Erythroblast (primary cell): ENCODE results near the gene NSD2.
"Not testable (repeated sequence)": the region's sequence is repeated elsewhere in the genome, so short reads cannot be mapped to it uniquely, and the experiment has no call there.

Experiments used
- DNase-seq, 2 experiments: peaks; one replicate each; lab custom pipeline; 2025; lab: John Stamatoyannopoulos, UW
- GATA1 ChIP-seq: IDR thresholded peaks from 2 replicates; pipeline ENCODE4 v1.6.1; 2011; ENCODE audit warnings: low read depth, mild to moderate bottlenecking, control low read depth, low read length, moderate library complexity
- POLR2A ChIP-seq: IDR thresholded peaks from 2 replicates; pipeline ENCODE4 v1.6.1; 2011; ENCODE audit warnings: mild to moderate bottlenecking, low read length

Gene NSD2

DNA sequence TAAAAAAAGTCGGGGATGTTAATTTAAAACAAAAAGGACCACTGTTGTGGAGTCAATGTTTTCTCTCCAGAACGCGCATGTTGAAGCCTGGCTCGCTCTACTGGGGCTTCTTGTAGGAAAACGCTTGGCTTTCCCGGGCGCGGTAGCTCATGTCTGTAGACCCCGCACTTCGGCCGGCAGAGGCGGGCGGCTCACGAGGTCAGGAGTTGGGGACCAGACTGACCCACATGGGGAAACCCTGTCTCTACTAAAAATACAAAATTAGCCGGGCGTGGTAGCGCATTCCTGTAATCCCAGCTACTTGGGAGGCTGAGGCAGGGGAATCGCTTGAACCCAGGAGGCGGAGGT, 122.0 kb downstream of the NSD2 start:
- no peak for TF ChIP-seq GATA1
- TF ChIP-seq POLR2A = no peak

DNA sequence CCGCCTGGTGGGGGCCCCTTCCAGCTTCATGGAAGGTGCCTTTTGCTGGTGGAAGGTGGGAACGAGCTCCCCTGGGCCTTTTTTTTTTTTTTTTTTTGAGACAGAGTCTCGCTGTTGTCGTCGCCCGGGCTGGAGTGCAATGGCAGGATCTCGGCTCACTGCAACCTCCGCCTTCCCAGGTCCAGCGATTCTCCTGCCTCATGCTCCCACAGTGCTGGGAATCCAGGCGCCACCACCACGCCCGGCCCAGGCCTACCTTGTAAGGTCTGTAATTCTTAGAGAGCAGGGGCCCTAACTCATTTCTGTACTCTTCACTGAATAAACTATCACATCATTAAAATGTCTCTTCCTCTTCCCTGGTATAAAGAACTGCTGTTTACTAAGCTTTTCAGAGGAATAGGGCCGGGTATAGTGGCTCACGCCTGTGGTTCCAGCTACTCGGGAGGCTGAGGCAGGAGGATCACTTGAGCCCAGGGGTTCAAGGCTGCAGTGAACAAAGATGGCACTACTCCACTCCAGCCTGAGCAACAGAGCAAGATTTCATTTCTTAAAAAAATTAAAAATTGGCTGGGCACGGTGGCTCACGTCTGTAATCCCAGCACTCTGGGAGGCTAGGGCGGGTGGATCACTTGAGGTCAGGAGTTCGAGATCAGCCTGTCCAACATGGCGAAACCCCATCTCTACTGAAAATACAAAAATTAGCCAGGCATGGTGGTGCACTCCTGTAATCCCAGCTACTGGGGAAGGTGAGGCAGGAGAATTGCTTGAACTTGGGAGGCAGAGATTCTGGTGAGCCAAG, 122.7 kb downstream of the NSD2 start:
- not testable (repeated sequence) for DNase-seq

More for the DNA sequence above, 122.0 kb downstream of the NSD2 start:
- no peak for DNase-seq

DNA sequence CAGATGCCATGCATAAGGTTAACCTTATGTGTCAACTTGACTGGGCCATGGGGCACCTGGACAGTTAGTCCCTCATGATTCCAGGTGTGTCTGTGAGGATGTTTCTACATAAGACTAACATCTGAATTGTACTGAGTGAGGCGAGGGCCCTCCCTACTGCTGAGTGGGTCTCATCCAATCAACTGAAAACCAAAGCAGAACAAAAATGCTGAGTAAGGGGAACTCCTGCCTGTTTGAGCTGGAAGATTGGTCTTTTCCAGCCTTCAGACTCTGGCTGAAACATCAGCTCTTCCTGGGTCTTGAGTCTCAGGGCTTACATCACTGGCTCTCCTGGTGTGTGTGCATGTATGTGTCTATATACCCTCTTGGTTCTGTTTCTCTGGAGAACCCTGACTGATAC, 123.7 kb downstream of the NSD2 start:
- no peak for DNase-seq
- TF ChIP-seq POLR2A (no peak), GATA1 (no peak)

DNA sequence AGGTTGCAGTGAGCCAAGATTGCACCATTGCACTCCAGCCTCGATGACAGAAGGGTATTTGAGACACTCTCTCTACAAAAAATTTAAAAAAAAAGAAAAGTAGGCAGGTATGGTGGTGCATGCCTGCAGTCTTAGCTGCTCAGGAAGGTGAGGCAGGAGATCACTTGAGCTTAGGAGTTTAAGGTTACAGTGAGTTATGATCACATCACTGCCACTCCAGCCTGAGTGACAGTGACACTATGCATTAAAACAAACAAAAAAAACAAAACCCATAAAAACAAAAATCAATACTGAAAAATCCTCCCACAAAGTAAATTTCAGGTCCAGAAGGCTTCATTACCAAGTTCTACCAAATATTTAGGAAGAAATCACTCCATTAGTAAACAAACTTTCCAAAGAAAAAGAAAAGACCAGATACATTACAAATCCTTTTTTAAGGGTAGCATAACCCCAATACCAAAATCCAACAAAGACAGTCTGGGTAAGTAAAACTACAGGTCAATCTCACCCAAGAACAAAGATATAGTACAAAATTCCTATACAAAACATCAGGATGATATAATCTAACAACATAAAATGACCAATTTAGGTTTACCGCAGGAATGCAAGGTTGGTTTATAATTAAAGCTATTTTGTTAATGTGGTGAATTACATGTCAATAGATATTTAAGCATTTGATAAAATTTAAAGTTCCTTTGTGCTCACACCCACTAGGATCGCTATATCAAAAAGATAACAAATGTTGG, 125.8 kb downstream of the NSD2 start:
- TF ChIP-seq GATA1 = no peak
- no peak for TF ChIP-seq POLR2A
- DNase-seq = no peak

DNA sequence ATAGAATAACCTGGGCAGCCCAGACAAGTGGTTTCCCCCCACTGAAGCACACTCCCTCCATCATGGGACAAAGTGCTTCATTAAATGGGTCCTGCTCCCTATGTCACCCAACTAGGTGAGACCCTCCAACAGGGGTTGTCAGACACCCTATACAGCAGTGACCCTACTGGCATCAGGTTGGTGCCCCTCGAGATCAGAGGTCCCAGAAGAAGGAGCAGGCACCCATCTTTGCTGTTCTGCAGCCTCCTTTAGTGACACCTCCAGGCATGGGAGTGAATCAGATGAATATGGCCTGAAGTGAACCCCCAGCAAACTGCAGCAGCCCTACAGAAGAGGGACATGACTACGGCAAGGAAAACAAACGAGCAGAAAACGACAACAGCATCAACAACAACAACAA, 126.5 kb downstream of the NSD2 start:
- no peak for DNase-seq
- TF ChIP-seq GATA1 = no peak
- TF ChIP-seq POLR2A = no peak

DNA sequence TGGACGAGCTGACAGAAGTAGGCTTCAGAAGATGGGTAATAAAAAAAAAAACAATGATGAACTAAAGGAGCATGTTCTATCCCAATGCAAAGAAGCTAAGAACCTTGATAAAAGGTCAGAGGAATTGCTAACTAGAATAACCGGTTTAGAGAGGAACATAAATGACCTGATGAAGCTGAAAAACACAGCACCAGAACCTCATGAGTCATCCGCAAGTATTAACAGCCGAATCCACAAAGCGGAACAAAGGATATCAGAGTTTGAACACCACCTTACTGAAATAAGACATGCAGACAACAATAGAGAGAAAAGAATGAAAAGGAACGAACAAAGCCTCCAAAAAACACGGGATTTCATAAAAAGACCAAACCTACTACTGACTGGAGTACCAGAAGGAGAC, 127.1 kb downstream of the NSD2 start:
- DNase-seq = no peak
- TF ChIP-seq POLR2A = no peak
- no peak for TF ChIP-seq GATA1

DNA sequence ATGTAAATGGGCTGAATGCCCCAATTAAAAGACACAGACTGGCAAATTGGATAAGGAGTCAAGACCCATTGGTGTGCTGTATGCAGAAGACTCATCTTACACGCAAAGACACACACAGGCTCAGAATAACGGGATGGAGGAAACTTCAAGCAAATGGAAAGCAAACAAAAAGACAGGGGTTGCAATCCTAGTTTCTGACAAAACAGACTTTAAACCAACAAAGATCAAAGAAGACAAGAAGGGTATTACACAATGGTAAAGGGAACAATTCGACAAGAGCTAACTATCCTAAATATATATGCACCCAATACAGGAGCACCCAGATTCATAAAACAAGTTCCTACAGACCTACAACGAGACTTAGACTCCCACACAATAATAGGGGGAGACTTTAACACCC, 128.1 kb downstream of the NSD2 start:
- DNase-seq = not testable (repeated sequence)

DNA sequence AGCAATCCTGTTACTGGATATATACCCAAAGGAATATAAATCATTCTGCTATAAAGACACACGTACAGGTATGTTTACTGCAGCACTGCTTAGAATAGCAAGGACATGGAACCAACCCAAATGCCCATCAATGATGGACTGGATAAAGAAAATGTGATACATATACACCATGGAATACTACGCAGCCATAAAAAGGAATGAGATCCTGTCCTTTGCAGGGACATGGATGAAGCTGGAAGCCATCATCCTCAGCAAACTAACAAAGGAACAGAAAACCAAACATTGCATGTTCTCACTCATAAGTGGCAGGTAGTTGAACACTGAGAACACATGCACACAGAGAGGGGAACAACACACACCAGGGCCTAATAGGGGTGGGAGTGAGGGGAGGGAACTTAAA, 132.2 kb downstream of the NSD2 start:
- DNase-seq = not testable (repeated sequence)

DNA sequence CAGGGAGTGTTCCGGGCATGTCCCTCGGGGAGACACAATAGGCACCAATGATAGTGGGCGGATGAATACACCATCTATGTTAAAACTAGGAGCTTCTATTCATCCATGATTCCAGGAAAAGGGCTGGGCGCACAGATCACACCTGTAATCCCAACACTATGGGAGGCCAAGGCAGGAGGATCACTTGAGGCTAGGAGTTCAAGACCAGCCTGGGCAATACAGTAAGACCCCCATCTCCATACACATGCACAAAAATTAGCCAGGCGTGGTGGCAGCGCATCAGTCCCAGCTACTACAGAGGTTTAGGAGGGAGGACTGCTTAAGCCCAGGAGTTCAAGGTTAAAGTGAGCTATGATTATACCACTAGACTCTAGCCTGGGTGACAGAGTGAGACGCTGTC, 135.2 kb downstream of the NSD2 start:
- no peak for TF ChIP-seq GATA1
- no peak for TF ChIP-seq POLR2A
- DNase-seq = no peak

DNA sequence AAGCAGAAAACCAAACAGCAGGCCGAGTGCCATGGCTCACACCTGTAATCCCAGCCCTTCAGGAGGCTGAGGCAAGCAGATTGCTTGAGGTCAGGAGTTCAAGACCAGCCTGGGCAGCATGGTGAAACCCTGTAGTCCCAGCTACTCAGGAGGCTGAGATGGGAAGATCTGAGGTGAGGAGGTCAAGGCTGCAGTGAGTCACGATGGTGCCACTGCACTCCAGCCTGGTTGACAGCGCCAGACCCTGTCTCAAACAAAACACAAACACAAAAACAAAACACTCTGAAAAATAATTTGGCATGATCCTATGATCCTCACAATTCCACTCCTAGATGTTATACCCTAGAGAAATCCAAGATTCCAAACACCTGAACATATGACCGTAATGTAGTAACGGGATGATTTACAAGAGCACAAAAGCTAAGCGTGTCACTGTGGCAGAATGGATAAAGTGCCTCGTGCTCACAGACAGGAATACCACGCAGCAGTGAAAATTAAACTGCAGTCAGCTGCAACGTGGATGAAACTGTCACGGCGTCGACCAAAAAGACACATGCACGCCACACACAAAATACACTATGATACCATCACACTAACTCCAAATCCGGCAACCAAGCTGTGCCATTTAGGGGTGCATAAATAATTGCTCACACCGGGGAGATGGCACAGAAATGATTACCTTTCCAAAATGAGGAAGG, 135.9 kb downstream of the NSD2 start:
- TF ChIP-seq GATA1 (no peak), POLR2A (no peak)
- no peak for DNase-seq

DNA sequence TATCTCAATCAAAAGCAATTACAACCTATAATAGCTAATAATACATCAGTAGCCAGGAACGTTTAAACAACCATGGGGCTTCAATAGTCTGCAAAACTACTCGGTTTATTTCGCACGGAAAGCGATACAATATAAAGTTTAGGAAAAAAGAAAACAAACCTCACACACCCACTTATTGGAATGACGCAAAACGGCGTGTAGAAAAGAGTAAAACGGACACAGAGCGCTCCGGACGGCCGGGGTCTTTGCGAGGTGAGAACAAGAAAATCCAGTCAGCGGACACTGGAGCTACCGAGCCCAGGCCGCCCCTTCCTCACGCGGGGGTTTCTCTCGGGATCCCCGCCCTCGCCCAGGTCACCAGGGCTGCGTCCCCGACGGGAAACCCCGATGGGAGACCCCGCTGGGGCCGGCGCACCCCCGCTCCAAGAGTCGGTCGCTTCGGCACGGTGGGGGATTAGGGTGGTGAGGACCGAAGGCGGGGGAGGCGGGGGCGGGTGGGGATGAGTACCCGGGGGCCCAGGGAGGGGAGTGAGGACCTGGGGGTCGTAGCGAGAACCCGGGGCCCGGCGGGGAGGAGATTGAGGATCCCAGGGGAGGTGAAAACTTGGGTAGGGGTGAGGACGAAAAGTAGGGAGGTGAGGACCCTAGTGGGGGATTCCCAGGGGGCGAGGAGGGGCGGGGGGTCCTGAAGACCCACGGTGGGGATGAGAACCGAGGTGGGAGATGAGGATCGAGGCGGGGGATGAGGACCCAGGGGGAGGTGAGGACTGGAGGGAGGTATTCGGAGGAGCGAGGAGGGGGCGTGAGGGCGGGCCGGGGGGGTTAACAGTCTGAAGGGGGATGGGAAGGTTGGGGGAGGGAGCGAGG, 136.8 kb downstream of the NSD2 start:
- TF ChIP-seq POLR2A (no peak), GATA1 (no peak)
- DNase-seq = peak; percentile 33 to 50

DNA sequence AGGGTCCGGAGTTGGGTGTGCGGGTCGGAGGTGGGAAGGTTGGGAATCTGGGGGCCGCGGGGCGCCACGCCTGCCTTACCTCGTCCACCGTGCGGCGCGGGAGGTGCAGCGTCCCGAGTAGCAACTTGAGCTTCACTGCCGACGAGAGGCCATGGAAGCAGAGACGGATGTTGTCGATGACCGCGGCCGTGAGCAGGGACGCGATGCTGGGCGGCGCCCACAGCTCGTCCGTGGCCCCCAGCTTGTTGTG, 137.4 kb downstream of the NSD2 start:
- no peak for TF ChIP-seq POLR2A
- no peak for TF ChIP-seq GATA1
- DNase-seq = no peak

DNA sequence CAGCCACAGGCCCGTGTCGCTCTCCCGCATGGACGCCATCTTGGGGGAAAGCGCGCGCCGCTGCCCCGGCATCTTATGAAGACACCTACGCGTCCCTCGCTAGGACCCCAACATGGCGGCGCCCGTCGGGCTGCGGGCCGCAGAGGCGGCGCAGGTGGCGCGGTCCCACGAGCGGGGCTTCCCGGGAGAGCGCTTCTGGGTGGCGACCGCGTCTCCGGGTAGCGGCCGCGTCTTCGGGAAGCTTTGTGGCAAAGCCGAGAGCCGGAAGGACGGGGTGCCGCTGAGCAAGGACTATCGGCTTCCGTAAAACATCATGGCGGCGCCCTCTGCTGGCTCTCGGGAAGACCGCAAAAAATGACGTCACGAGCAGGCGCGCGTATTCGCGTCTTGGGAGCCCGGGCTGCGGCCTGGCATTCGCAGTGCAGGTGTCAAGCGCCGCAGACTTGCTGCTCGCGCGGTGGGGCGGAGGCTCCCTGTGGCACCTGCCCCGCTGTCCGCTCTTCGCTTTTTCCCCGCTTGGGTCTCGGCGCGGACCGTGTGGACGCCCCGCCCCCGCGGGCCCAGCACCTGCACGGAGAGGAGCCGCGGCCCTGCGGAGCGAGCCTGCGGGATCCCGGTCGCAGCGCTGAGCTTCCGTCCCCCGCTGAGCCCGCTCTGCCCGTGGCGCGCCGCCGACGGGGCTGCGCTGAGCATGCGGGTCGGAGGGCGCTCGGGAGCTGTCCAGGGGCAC, 137.9 kb downstream of the NSD2 start, which contains the start of gene NELFA:
TSS of gene NELFA (minus strand) at position 54 of the 730 bp plus-strand sequence. CDS start at position 39, 15 bp downstream.
- DNase-seq = peak; percentile 96 to 97
- TF ChIP-seq POLR2A (peak; percentile 83), GATA1 (no peak)
